ENCODE results near the gene PEPD.
A peak's percentile ranks its signal among the peaks of the same experiment; 100 is the strongest.
"Not testable (repeated sequence)": the region's sequence is repeated elsewhere in the genome, so short reads cannot be mapped to it uniquely, and the experiment has no call there.

The PEPD gene

GRCh38 chr19:33496038-33496895, 25.3 kb downstream of the PEPD start:
- no peak for DNase-seq

- DNase-seq, result no peak
Measured at GRCh38 chr19:33493401-33494275, 28.0 kb downstream of the PEPD start.

GRCh38 chr19:33492951-33493350, 28.6 kb downstream of the PEPD start:
- no peak for DNase-seq

- no peak for DNase-seq
Measured at GRCh38 chr19:33492090-33492489, 29.5 kb downstream of the PEPD start.

- DNase-seq, result not testable (repeated sequence)
Measured at GRCh38 chr19:33490596-33490995, 31.0 kb downstream of the PEPD start.

GRCh38 chr19:33490041-33490451, 31.5 kb downstream of the PEPD start:
- DNase-seq, result no peak

GRCh38 chr19:33488826-33489225, 32.8 kb downstream of the PEPD start:
- no peak for DNase-seq

GRCh38 chr19:33487901-33488800, 33.4 kb downstream of the PEPD start:
- DNase-seq, result no peak

GRCh38 chr19:33486936-33487811, 34.4 kb downstream of the PEPD start:
- no peak for DNase-seq

GRCh38 chr19:33486407-33486806, 35.2 kb downstream of the PEPD start:
- DNase-seq, result no peak

GRCh38 chr19:33484226-33484774, 37.3 kb downstream of the PEPD start:
- no peak for DNase-seq

- no peak for DNase-seq
Measured at GRCh38 chr19:33482476-33482875, 39.1 kb downstream of the PEPD start.

- no peak for DNase-seq
Measured at GRCh38 chr19:33481863-33482262, 39.7 kb downstream of the PEPD start.

- DNase-seq, result not testable (repeated sequence)
Measured at GRCh38 chr19:33479570-33479969, 42.0 kb downstream of the PEPD start.

GRCh38 chr19:33477781-33478180, 43.8 kb downstream of the PEPD start:
- DNase-seq, result no peak

- no peak for DNase-seq
Measured at GRCh38 chr19:33476151-33476707, 45.4 kb downstream of the PEPD start.

- DNase-seq, result no peak
Measured at GRCh38 chr19:33473653-33474305, 47.8 kb downstream of the PEPD start.

- peak; percentile 36 for DNase-seq
Measured at GRCh38 chr19:33472691-33473652, 48.6 kb downstream of the PEPD start.

- no peak for DNase-seq
Measured at GRCh38 chr19:33472226-33472625, 49.4 kb downstream of the PEPD start.

Measured in GOT3 (cell line).